Measurements from ENCODE around the gene PFKFB3.
A peak's percentile ranks its signal among the peaks of the same experiment; 100 is the strongest.
"Not testable (repeated sequence)": the region's sequence is repeated elsewhere in the genome, so short reads cannot be mapped to it uniquely, and the experiment has no call there.

PFKFB3 gene

GRCh38 chr10:6272126-6272525 lies 69.4 kb downstream of the PFKFB3 start:
- no peak for DNase-seq (ENCODE audit: low read depth in 3 of 3)

GRCh38 chr10:6273351-6273750 lies 70.6 kb downstream of the PFKFB3 start:
- DNase-seq (ENCODE audit: low read depth in 3 of 3), result no peak

DNA sequence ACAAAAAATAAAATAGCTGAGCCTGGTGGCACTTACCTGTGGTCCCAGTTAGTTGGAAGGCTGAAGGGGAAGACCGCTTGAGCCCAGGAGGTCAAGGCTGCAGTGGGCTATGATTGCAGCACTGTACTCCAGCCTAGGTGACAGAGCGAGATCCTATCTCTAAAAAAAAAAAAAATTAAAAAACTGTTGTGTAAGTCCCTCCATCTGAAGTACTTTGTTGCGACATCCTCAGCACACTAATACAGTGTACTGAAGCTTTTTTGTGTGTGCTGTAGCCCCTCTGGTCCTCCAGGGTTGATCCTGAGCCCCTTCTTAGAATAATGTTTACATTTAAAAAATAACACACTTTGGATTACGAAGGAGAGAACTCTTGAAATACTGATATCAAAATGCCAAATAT lies 71.3 kb downstream of the PFKFB3 start:
- DNase-seq (ENCODE audit: low read depth in 3 of 3), result no peak

DNA sequence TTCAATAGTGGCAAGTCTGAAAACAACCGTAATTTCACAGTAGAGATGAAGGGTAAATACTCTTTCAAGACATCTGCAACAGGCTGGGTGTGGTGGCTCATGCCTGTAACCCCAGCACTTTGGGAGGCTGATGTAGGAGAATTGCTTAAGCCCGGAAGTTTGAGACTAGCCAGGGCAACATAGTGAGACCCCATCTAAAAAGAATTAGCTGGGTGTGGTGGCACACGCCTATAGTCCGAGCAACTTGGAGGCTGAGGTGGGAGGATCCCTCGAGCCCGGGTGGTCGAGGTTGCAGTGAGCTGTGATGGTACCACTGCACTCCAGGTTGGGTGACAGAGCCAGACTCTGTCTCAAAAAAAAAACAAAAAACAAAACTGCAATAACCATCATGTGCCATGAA lies 71.8 kb downstream of the PFKFB3 start:
- no peak for DNase-seq (ENCODE audit: low read depth in 3 of 3)

- peak; percentile 66 to 88 (median 80) for DNase-seq (ENCODE audit: low read depth in 3 of 3)
These were observed 72.6 kb downstream of the PFKFB3 start for GRCh38 chr10:6275022-6275997.

DNA sequence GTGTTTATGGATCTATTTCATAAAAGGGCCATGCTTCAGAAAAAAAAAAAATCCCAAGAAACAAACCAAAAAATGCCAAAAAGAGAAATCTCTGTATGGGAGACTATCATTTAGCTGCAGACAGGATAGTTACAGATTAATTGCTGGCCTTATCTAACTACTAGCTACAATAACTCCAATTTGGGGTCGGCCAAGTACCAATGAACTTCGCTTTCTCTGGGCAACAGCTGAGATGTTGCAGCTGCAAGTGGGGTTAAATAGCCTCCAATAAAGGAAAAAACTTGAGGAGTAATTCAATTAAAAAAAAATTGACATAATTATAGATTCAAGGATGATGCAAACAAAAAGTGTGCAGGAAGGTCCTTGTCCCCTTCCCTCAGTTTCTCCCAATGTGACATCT lies 73.6 kb downstream of the PFKFB3 start:
- no peak for DNase-seq (ENCODE audit: low read depth in 3 of 3)

DNA sequence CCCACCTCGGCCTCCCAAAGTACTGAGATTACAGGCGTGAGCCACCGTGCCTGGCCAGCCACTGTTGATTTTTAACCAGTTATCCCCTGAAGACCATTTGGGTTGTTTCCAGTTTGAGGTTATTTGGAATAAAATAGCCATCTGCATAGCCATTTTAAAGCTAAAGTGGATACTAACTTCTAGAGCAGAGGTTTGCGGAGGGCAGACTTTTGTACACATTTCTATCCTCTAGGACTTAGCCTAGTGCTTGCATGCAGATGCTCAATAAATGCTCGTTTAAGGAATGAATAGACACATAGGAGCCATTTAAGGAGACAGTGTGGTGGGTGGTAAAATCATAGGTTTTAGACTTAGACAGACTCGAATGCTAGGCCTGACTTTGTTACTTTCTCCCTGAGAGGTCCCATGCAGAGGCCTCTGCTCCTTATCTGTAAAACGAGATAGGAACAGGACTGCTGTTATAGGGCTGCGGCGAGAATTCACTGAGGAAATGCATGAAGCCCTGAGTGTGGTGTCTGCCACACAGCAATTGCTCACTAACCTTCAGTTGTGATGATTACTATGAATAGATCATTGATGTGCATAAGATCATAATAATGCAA lies 75.9 kb downstream of the PFKFB3 start:
- no peak for DNase-seq (ENCODE audit: low read depth in 3 of 3)

DNA sequence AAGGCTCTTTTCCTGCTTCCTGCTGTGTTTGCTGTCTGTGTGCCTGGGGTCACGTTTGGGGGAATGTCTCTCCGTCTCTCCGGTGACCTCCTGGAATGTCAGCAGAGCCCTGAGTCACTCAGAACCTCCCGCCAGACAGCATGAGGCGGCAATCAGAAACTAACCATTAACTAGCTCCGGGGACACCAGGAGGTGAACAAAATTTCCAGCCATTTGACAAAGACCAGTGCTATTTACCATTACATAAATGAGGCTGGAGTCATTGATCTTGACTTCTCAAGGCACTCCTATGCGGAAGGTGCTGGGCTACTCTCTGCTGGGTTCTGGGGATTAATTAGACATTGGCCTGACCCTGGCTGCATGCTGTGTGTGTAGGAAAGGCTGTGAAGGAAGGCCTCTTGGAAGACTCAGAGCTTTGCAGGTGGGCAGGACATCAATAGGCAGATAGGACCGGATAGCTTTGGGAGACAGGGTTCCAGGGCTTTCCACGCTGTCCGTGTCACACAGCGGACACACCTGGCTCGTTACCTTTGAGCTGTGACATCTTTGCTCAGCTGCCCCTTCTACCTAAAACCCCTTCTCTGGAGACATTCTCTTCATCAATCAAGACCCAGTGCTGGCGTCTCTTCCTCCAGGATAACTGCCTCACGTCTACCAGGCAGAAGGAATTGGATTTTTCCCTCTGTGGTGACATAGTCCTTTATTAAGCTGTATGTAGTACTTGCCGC lies 77.0 kb downstream of the PFKFB3 start:
- DNase-seq (ENCODE audit: low read depth in 3 of 3), result no peak

DNA sequence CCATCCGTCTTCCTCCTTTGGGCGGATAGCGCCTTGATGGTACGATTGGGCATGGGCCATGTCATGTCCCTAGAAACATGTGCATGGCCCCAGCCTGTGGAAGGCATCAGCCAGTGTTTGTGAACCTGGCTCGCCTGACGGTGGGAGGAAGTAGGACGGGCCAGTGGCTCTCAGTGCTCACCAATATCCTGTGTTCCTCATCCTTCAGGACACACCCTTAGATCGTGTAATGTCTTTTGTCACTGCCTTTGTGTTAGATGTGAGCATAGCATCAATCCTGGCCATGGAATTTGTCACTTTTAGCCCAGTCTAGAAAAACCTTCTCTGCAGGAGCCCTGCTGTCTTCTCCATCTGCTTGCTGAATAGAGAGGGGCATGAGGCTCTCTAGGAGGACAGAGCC lies 77.6 kb downstream of the PFKFB3 start:
- DNase-seq (ENCODE audit: low read depth in 3 of 3), result no peak

- no peak for DNase-seq (ENCODE audit: low read depth in 3 of 3)
These were observed 79.8 kb downstream of the PFKFB3 start for GRCh38 chr10:6282454-6282958.

- DNase-seq (ENCODE audit: low read depth in 3 of 3), result no peak
These were observed 80.9 kb downstream of the PFKFB3 start for GRCh38 chr10:6283655-6284054.

GRCh38 chr10:6290621-6291020 lies 87.9 kb downstream of the PFKFB3 start:
- DNase-seq (ENCODE audit: low read depth in 3 of 3), result not testable (repeated sequence)

GRCh38 chr10:6292741-6293151 lies 90.0 kb downstream of the PFKFB3 start:
- no peak for DNase-seq (ENCODE audit: low read depth in 3 of 3)

DNA sequence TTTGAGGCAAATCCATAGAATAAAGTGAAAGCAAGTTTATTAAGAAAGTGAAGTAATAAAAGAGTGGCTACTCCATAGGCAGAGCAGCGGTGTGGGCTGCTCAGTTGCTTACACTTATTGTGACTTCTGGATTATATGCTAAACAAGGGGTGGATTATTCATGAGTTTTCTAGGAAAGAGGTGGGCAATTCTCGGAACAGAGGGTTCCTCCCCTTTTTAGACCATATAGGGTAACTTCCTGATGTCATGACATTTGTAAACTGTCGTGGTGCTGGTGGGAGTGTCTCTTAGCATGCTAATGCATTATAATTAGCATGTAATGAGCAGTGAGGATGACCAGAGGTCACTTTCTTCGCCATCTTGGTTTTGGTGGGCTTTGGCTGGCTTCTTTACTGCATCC lies 93.7 kb downstream of the PFKFB3 start:
- DNase-seq (ENCODE audit: low read depth in 3 of 3), result not testable (repeated sequence)

- DNase-seq (ENCODE audit: low read depth in 3 of 3), result no peak
These were observed 94.1 kb downstream of the PFKFB3 start for GRCh38 chr10:6296828-6297251.

DNA sequence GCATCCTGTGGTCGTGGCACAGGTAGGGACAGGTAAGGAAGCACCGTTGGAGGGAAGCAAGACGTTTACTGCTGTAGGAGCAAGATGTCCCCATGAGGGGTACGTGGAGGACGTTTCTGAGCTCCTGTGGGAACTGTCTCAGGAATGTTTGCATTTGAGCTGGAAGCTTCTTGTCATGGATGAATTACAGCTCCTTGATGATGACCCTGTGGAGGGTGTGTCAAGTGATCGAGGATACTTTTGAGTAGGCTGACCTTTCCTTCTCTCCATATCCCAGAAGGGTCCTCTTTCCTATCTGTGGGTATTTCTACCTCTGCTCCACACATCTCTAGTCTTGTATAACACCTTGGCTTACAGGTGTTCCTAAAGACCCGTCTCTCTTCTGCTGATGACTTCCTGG lies 94.8 kb downstream of the PFKFB3 start:
- DNase-seq (ENCODE audit: low read depth in 3 of 3), result no peak

- no peak for DNase-seq (ENCODE audit: low read depth in 3 of 3)
These were observed 95.2 kb downstream of the PFKFB3 start for GRCh38 chr10:6297951-6298381.

DNA sequence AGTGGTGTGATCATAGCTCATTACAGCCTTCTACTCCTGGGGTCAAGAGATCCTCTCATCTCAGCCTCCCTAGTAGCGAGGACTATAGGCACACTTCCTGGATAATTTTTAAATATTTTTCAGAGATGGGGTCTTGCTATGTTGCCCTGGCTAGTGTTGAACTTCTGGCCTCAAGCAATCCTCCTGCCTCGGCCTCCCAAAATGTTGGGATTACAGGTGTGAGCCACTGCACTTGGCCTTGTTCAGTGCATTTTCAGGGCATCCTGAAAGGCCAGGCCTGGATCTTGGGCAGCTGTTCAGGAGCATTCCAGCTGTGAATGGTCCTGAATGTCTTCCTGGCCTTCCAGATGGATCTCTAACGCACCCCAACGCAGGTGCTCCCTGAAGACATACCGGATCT lies 95.7 kb downstream of the PFKFB3 start:
- no peak for DNase-seq (ENCODE audit: low read depth in 3 of 3)

GRCh38 chr10:6299234-6299633 lies 96.5 kb downstream of the PFKFB3 start:
- DNase-seq (ENCODE audit: low read depth in 3 of 3), result no peak

- DNase-seq (ENCODE audit: low read depth in 3 of 3), result no peak
These were observed 97.0 kb downstream of the PFKFB3 start for GRCh38 chr10:6299743-6300105.

DNA sequence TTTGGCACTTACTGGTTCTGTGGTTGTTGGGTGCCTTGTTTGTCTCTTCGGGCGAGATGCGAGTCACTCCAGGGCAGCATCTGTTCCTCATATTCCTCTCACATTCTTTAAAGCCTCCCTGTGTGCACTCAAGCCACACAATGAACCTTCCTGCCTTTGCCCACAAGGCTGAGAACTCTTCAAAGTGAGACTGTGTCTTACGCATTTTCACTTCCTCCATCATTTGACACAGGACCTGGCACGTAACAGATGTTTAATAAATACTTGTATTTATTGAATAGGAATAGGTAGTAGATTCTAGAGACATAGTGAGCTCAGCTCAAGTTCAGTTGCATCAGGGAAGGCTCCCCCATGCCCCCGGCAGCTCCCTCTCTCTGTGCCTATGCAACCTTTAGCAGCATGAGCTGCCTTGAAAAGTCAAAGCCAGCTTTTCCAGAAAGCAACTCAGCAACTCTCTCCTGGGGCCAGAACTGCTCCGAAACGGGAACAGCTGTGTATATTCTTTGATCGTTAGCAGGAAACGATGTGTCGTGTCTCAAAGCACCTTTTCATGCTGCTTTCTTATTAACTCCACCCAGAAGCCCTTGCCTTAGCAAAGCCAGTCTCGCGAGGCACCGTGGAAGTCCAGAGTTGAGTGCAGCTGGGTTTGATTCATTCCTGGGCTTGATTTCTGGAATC lies 97.5 kb downstream of the PFKFB3 start:
- DNase-seq (ENCODE audit: low read depth in 3 of 3), result no peak
